Brain microvascular endothelial cell (primary cell): ENCODE data around the gene TAF4.

Experiments
- DNase-seq: peaks from one replicate; pipeline ENCODE4 v3.0.0-alpha.2; 2020
- H3K27ac ChIP-seq: fragments of 250-450 bp; sonication (Bioruptor Pico); 2 replicates; pipeline ENCODE4 v1.5.1; 2020; ENCODE audit warnings: mild to moderate bottlenecking, moderate library complexity
- H3K27me3 ChIP-seq: fragments of 250-450 bp; sonication (Bioruptor Pico); replicated peaks from 2 replicates; pipeline ENCODE4 v1.5.1; 2020; ENCODE audit warnings: mild to moderate bottlenecking
- H3K36me3 ChIP-seq: fragments of 250-450 bp; sonication (Bioruptor Pico); replicated peaks from 2 replicates; pipeline ENCODE4 v1.5.1; 2020; ENCODE audit warnings: mild to moderate bottlenecking
- H3K4me3 ChIP-seq: 2 replicates; pipeline ENCODE4 v1.5.1; 2011; ENCODE audit warnings: low read depth, mild to moderate bottlenecking, control low read depth, low read length, moderate library complexity
- CTCF ChIP-seq: IDR thresholded peaks from 2 replicates; pipeline ENCODE4 v1.5.1; 2011; ENCODE audit warnings: low read depth, mild to moderate bottlenecking, moderate library complexity, low read length, control low read depth, inconsistent platforms; ENCODE audit errors: missing control alignments
- in situ Hi-C: cut with HindIII; loops from 2 replicates; pipeline ENCODE4 v1.10.0; 2017; ENCODE audit warnings: low sequenced_read_pairs, low pct_ligation_motif_present

The TAF4 gene

GRCh38 chr20:61965606-61966491, 99.8 kb downstream of the TAF4 start:
- DNase-seq = no peak
- H3K36me3 ChIP-seq = no peaks in the 10 kb centered on the region
- no peak for TF ChIP-seq CTCF

GRCh38 chr20:61964675-61965605, 100.7 kb downstream of the TAF4 start:
- in situ Hi-C loops = no loop called here
- no peaks in the 10 kb centered on the region for H3K36me3 ChIP-seq

More at GRCh38 chr20:61965606-61966491, 99.8 kb downstream of the TAF4 start:
- no peak overlapping the region for H3K27ac ChIP-seq
- peaks cover 16% of the 10 kb centered on the region for H3K27me3 ChIP-seq
- H3K4me3 ChIP-seq = no peak overlapping the region
- in situ Hi-C loops = no loop called here

GRCh38 chr20:61963885-61964674, 101.6 kb downstream of the TAF4 start:
- Histone ChIP-seq H3K27ac (no peak overlapping the region), H3K4me3 (no peak overlapping the region), H3K36me3 (no peaks in the 10 kb centered on the region), H3K27me3 (peaks cover 16% of the 10 kb centered on the region)
- DNase-seq = no peak
- in situ Hi-C loops = no loop called here
- TF ChIP-seq CTCF = no peak

More at GRCh38 chr20:61964675-61965605, 100.7 kb downstream of the TAF4 start:
- H3K4me3 ChIP-seq = no peak overlapping the region
- DNase-seq = no peak
- H3K27me3 ChIP-seq = peaks cover 16% of the 10 kb centered on the region
- H3K27ac ChIP-seq = no peak overlapping the region
- TF ChIP-seq CTCF = no peak

- in situ Hi-C loops = no loop called here
- Histone ChIP-seq H3K4me3 (no peak overlapping the region), H3K36me3 (no peaks in the 10 kb centered on the region), H3K27ac (no peak overlapping the region), H3K27me3 (peaks cover 16% of the 10 kb centered on the region)
- no peak for TF ChIP-seq CTCF
- DNase-seq = no peak
These were observed 102.5 kb downstream of the TAF4 start for GRCh38 chr20:61963149-61963548.

GRCh38 chr20:61960836-61961235, 104.8 kb downstream of the TAF4 start:
- no peak for TF ChIP-seq CTCF
- Histone ChIP-seq H3K27me3 (peaks cover 11% of the 10 kb centered on the region), H3K27ac (no peak overlapping the region), H3K4me3 (no peak overlapping the region), H3K36me3 (no peaks in the 10 kb centered on the region)
- in situ Hi-C loops = no loop called here
- DNase-seq = no peak
